ENCODE measurements around the gene SEMA6B.

The SEMA6B gene

DNA sequence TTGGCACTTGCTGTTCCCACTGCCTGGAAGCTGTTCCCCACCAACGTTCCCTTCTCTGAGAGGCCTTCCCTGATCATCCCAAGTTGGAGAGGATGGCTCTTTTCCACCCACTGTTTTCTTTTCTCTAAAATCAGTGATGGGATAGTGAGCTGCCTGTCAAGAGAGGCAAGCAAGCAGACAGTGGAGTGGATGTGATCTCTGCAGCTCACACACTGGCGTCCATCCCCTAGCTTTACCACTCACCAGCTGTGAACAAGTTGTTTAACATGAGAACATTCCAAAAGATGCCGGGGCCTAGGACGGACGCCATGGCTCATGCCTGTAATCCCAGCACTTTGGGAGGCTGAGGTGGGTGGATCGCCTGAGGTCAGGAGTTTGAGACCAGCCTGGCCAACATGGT, 28.0 kb upstream of the SEMA6B start:
- DNase-seq (ENCODE audit: low read depth): no peak

DNA sequence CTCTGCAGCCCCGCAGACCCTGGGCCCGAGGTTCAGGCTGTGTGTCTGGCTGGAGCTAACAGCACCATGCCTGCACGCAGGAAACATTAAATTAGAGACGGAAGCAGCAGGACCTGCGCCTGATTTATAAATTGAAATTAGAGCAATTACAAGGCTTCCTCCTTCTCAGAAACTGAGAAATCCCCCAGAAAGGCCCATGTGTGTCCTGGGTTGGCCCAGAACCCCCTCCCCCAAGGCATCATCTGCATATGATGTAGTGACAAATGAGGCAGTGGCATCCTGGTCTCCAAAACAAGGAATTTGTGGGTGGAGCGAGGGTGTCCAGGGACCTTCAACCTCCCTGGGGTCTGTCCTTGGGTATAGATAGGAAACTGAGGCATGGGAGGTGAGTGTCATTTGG, 27.2 kb upstream of the SEMA6B start:
- no peak for DNase-seq (ENCODE audit: low read depth)

DNA sequence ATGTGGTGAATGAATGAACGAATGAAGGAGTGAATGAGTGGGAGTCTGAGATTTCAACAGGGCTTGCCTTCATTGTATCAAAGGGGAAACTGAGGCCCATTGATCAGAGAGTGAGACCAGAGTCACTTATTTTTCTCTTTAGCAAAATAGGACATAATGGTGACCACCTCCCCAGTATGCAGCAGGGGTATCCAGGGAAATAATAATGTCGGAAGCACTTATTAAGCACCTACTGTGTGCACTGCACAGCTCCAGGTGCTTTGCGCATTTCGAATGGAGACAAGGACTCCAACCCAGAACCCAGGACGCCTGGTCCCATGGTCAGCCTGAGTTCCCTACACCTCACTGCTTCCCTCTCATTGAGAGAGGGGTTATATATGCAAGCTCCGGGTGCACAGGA, 26.8 kb upstream of the SEMA6B start:
- DNase-seq (ENCODE audit: low read depth): no peak

DNA sequence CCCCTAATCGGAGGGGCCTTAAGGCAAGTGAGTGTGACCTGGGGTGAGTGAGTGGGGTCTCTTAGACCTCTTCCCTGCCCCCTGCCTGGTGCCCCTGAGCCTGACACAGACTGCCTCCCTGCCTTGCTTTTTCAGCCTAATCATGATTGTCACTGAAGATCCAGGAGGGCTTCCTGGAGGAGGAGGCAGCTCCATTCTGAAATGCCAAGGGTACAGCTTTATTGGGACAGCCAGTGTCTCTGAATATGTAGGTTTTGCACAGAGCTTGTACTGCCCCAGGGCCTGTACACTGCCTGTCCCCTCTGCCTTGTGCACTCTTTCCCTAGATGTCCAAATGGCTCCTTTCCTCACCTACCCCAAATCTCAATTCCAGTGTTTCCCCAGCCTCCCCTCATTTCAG, 26.1 kb upstream of the SEMA6B start:
- DNase-seq (ENCODE audit: low read depth): no peak

DNA sequence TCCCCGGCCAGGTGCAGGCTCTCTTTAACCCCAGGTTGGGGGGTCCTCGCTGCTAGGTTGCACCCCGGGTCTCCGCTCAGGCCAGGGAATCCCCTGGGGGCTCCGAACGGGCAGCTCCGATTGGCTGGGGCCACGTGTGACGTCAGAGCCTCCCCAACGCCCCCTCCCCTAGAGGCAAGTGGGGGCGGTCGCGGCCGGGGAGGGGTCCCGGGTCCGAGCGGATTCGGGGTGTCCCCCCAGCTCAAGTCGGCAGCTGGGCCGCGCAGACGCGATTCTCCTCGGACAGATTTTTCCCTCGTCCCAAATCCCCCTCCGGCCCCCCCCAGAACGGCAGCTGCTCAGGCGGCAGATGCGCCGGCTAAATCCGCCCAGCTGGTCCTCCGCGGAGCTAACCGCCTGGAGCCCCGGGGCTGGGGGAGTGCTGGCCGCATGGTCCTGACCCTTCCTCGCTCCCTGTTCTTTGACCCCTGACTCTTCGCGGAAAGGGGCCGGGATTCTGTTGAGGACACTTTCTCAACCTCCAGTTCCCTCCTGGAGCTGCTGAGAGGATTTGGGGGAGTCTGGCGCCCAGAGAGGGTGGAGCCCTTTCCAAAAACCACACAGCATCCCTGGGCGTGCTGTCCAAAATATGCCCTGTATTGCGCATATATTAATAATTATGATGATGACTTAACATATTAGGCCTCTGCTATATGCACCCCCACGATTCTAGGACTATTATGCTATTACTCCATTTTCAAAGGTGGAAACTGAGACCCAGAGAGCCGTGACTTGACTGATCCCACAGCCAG, 25.4 kb upstream of the SEMA6B start:
- DNase-seq (ENCODE audit: low read depth): no peak

DNA sequence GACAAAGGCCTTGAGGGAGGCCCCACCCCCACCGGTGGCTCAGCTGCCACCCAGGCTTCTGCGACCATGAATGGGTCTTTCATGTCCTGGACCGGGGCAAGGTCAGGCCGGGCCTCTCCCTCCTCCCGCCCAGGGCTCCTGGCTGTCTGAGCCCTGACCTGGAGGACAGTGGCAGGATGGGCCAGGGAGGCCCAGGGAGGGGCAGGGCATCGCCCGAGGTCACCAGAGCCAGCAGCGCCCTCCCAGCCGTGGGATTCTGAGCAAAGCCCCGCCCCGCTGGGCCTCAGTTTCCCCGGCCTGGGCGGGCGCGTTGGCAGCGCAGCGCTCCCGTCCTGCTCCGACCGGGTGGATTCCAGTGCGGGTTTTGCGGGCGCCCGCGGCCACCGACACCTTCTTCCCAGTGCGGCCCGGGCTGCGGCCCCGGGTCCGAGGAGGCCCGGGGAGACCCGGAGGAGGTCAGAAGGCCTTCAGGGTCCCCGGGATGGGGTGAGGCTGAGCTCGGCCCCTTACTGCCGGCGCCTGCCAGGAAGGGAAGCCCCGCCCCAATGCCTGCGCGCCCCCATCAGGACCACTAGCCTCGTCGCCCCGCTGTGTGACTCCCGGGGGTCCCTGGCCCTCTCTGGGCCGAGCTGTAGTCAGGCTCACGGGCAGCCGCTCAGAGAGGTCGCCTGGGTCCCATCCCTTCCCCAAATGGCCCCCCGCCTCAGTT, 24.6 kb upstream of the SEMA6B start:
- DNase-seq (ENCODE audit: low read depth): no peak

DNA sequence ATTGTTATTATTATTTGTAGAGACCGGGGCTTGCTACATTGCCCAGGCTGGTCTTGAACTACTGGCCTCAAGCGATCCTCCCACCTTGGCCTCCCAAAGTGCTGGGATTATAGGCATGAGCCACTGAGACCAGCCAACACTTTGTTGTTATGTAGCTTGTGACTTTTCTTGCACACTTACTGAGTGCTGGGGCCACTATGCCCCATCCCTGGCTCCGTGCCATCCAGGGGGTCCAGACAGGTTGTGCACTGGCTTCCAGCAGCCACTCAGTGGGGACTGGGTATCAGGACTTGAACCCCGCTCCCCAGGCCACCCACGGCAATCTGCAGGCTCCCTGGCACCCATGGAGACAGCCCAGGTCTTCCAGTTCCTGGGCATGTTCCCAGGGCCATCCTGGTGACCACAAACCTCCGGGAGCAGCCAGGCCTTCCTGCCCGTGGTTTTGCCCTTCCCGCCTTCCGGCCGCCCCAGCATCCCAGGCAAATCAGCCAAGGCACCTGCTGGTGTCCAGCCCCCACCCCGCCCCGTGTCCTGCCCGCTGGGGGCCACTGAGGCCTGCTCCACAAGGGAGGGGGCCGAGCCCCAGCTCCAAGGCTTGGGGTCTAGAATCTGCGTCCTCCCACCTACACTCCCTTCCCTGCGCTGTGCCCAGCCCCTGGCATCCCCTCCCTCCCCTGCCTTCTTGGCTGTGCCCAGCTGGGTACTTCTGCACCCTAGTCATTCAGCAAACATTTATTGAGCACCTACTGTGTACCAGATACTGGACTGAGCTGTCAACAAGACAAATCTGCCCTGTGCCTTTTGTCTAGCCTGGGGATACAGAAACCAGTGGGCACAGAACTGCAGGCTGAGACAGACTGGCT, 23.7 kb upstream of the SEMA6B start:
- no peak for DNase-seq (ENCODE audit: low read depth)

DNA sequence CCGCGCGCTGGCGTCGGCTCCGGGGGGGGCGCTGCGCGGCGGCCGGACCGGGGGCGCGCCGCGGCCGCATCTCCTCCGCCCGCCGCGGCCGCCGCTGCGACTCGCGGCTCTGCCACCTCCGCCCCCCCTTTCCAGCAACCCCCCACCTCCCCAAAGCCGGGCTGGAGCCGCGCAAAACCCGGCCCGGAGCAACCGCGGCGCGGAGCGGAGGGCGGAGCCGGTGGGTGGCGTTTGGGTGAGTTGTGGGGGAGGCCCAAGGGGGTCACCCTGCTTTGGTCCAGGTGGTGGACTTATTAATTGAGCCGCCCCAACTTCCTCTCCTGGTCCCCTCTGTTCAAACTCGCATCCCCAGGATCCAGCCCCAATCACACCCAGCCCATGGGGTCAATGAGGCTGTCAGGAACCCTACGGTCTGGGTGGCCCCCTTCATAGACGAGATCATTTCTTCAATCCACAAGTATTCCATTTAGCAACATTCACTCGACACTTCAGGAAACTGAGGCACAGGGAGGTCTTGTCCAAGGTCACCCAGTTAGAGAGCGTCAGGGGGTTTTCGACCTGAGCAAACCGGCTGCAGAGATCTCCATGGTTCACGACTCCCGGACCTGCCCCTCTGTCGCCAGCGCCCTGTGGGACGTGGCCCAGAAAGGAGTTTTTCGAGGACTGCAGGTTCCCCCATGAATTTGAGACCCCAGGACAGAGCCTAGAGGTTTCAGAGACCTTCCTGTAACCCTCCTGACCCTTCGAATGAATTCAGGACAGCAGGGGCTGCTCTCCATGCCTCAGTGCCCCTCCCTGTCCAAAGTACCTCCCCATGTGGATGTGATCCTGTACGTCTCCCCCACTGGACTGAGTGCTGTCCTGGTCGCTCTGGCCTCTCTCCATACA, 22.4 kb upstream of the SEMA6B start:
- DNase-seq (ENCODE audit: low read depth): no peak

DNA sequence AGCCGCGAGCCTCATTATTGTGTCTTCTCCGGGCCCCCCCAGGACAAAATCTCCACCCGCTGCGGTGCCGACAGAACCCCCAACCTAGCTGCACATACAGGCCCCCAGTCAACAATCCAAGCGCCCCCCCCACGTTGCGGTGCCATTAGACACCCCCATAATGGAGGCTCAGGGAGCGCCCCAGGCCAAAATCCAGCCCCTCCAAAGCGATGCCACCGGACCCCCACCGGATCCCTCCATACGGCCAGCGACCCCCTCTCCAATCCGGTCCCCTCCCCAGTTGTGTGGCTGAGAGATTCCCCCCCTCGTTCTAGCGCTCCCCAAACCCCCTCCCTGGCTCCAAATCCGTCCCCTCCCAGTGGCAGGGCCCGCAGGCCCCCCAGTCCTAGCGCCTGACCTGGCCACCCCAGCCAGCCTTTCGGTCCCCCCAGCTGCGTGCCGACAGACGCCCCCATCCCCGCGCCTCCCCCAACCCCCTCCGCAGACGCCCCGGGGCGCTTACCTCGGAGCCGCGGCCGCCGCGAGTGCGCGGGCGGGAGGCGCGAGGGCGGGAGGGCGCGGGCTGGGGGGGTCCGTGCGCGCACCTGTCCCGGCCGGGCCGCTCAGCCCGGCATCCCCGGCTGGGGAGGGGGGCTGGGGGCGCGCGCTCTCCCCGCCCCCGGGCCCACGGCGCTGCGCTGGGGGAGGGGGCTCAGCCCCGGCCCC, 21.6 kb upstream of the SEMA6B start:
- no peak for DNase-seq (ENCODE audit: low read depth)

DNA sequence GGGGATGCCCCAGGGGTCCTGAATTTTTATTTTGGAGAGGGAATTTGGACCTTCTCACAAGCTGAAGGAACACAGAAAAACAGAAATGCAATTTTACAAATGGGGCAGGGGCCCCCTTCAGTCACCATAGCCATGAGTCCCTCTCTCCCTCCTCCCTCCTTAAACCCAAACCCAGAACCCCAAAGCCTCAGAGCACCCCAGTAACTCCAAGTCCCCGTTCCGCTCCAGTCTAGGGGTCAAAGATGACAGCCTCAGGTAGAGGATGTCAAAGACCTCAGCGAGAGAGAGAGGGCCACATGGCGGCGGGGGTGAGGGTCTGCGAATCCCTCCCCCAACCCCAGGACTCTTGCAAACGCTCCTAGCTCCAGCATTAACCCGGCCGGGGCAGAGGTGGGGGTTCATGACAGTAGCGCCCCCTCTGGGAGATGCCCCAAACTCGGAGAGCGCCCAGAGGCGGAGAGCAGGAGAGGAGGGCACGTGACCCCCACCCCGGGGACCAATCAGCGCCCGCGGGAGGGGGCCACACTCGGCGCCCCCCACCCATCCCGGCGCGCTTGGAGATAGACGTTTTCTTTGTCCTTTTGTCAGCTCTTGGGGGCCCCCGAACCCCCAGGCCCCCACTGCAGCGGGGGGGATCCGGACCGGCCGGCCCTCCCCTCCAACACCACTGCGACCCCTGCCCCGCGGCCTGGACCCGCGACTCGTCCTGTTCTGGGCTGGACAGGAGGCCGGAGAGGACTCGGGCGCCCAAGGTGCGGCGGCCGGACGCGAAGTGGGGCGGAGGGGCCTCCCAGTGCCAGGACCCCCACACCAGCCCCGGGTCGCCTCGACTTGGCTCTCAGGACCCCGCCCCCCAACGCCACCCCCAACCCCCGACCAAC, 20.8 kb upstream of the SEMA6B start:
- DNase-seq (ENCODE audit: low read depth): no peak

DNA sequence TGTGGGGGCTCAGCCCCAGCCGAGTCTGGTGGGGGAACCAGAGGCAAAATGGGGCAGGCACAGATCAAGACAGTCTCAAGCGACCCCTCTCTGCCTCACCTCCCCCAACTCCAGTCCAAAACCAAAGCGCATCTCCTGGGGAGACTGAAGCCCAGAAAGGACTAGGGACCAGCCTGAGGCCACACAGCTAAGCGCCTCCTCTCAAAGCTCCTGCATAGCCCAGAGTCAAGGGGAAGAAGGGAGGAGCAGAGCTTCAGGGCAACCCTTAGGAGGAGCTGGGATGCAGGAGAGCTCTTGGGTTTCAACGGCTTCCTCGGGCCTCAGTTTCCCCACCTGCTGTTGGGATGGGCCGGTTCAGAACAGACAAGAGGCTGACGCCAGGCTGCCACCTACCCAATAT, 19.9 kb upstream of the SEMA6B start:
- DNase-seq (ENCODE audit: low read depth): no peak

DNA sequence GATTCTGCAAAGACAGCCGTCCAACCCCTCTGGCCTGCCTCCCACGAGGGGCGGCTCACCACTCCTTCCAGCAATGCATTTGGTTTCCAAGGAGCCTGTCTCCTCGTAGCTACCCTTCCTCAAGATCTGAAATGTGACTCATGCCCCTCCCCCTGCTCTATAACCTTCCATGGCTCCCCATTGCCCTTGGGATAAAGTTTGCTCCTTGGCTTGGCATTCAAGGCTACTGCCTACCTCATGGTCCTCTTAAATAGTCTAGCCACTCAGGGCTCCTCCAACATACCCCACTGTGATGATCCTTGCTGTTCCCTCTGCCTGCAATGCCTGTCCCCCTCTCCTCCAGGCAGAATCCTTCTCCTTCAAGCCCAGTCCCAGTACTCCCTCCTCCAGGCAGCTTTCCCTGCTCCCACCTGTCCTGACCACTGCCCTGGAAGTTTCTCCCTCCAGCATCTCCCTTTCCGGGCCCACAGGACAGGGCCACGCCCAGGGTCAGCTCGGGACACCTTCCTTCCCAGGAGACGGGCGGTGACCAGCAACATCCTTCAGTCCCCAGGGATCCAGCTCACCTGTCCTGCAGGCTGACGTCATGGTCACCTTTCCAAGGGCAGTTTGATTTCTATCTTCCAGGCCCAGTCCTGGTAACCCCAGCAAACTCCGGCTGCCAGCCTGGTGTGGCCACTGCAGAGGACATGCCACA, 19.2 kb upstream of the SEMA6B start:
- no peak for DNase-seq (ENCODE audit: low read depth)

DNA sequence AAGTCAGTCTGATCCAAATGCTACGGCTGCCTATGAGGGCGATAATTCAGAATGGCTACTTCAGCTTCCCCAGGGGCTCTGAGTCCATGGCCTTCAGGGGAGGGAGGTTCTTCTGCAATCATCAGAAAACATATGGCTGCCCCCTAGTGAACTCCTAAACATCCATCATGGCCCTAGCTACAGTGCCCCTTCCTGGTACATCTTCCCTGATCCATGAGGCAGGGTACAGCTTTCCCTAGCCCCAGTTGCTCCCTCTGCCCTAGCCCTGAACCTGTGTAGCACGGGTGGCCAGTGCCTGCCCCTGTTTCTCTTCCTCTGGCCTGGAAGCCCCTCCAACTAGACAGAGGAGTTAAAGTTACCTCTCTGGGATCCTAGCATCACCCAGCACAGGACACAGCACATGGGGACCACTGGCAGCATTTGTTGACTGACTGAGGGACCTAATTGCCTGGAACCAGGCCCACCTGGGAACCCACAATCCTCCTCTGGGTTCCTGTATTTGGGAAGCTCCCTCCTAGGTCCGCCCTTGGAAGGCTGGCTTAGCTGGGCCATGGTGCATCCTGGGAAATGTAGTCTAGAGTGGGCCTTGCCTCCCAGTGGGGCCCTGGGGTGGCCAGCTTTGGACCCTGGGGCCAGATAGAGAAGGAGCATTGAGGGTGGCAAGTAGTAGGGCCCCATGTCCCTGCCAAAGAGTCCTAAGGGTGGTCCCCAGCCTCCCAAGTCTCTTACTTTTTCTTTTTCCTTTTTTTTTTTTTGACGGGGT, 17.7 kb upstream of the SEMA6B start:
- DNase-seq (ENCODE audit: low read depth): no peak

DNA sequence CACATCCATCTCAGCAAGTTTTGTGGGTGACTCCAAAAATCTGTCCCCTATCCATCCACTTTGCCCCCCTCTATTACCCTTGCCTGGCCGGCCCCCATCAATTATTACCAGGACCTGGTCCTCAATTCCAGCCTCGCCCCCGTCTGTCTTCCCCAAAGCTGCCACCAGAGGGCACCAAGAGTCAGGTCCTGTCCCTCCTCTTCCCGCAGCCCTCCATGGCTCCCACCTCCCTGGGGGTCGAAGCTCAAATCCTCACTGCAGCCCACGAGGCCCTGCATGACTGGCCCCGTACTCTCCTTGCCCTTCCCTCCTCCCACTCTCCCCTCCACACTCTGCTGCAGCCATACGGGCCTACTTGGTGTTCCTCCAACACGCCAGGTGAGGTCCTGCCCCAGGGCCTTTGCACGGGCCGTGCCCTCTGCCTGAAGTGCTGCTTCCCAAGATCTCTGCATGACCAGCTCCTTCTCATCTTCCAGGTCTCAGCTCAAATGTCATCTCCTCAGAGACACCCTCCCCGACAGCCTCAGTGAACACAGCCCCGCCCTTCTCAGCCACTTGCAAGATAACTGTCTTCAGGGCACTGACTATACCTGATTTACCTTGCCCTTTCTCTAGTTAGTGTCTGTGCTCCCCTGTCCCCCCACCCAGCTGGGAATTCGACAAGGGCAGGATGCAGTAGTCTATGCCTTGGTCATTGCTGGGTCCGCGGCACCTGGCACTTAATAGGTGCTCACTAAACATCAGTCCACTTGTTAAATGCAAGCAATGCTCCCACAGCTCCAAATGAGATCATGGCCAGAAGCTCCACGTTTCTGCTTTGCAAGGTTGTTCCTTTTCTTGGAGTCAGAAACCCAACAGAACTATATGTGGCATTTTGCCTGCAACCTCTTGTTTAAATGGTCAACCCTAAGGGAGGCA, 16.8 kb upstream of the SEMA6B start:
- no peak for DNase-seq (ENCODE audit: low read depth)

DNA sequence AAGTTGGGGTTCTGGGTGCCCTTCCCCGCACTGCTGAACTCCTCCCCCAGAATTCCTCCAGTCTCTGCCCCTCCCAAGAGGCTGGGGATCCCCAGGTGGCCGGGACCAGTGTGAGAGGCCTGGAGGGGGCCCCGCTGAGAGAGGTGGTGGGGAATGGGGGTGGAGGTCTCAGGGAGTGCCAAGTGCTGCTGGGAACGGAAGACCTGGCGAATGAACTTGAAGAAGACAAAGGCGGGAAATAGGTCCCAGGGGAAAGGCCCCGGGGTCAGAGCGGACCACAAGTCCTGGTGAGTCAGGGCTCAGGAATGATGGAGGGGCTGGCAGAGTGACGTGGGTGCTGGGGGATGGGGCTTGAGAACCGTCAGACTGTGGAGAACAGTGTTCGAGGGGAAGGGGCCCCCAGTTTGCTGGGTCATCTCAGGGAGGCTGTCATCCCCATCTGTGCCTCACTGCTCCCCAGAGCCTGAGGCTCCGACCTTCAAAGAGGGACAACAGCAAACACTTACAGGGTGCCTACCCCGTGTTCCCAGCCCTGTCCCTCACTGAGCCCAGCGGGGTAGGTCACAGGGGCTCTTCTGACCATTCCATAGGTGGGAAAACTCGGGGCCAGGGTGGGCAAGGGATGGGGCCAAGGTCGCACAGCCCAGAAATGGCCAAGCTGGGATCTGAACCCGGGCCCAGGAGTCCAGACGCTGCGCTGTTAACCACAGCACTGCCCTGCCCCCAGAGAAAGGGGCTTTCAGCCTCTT, 16.0 kb upstream of the SEMA6B start:
- peak; percentile 91 for DNase-seq (ENCODE audit: low read depth)

DNA sequence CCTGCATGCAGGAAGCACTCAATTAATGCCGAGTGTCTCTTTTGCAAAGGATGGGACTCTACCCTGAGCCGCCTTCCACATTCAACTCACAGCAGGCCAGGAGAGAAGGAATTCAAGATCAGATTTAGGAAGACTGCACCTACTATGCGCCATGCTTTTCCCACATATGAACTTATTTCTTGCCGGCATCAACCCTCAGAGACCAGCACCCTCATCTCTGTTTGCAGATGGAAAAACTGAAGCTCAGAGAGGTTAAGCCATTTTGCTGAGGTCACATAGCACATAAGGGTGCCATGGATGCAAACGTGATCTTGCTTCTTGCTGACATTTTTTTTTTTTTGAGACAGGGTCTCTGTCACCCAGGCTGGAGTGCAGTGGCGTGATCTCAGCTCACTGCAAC, 14.2 kb upstream of the SEMA6B start:
- no peak for DNase-seq (ENCODE audit: low read depth)
